GM18519 (cell line): ENCODE results near the gene TOM1L1.
A peak's percentile ranks its signal among the peaks of the same experiment; 100 is the strongest.

Experiments
- ATAC-seq: cut with Tn5 transposase; IDR thresholded peaks from one replicate; pipeline ENCODE4 v1.9.1; 2021; ENCODE audit warnings: mild to moderate bottlenecking, moderate library complexity; ENCODE audit not compliant: unreplicated experiment, low FRiP score

TOM1L1 gene

GRCh38 chr17:54941285-54941684 lies 40.6 kb downstream of the TOM1L1 start:
- ATAC-seq, result no peak

DNA sequence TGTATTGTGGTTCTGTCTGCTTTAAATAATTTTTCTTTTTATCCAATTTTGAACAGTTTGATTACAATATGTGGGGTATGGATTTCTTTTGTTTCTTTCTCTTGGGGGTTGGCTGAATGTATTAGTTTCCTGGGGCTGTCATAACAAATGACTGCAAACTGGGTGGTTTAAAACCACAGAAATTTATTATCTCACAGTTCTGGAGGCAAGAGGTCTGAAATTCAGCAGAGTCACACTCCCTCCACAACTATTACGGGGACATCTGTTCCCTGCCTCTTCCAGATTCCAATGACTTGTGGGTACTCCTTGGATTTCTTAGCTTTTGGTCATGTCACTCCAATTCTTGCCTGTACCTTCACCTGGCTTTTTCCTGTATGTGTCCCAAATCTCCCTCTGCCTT lies 44.1 kb downstream of the TOM1L1 start:
- ATAC-seq, result no peak

- ATAC-seq, result no peak
Observed at GRCh38 chr17:54945231-54945630, 44.6 kb downstream of the TOM1L1 start.

DNA sequence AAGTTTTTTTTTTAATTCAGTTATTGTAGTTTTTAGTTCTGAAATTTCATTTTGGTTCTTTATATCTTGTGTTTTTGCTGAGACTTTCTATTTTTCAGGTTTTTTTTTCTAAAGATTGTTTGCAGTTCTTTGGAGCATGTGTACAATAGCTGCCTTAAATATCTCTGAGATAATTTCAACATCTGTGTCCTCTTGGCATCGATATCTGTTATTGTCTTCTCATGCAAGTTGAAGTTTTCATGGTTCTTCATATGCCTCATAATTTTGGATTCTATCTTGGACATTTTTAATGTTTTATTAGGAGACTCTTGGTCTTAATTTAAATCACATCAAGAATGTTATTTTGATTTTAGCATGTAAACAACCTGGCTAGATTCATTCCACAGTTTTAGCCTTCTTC lies 45.0 kb downstream of the TOM1L1 start:
- no peak for ATAC-seq

GRCh38 chr17:54947396-54947795 lies 46.7 kb downstream of the TOM1L1 start:
- ATAC-seq, result no peak

DNA sequence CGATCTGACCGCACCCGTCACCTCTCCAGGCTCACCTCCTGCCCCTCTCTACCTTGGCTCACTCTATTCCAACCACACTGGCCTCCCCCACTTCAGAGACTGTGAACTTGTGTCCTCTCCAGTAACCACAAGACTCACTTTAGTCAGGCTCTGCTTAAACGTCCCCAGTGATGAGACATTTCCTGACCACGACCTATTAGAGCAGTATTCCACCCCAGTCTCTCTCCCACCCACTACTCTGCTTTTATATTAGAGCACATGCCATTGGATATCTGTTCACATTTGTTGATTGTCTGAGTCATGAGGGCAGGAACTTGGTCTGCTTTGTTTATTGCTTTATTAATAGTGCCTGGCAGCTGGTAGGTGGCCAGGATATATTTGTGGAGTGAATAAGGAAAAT lies 47.7 kb downstream of the TOM1L1 start:
- ATAC-seq, result no peak

DNA sequence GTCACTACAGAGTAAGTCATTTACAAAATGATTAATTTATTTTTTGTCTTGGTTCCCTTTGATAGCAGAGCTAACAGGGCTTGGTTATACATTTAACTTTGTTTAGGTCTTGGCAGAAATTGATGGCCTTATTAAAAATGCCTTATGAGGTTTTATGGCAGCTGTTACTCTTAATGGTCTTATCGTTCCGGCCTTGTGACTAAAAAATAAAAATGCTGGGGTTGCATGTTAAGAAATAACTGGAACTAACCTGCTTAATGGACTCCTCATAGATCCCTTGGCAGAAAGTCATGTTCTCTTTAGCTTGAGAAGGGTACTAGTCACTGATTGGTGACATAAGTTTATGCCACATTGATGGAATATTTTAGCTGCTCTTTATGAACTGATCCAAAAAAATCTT lies 49.5 kb downstream of the TOM1L1 start:
- ATAC-seq, result no peak

GRCh38 chr17:54951286-54951685 lies 50.6 kb downstream of the TOM1L1 start:
- ATAC-seq, result no peak

DNA sequence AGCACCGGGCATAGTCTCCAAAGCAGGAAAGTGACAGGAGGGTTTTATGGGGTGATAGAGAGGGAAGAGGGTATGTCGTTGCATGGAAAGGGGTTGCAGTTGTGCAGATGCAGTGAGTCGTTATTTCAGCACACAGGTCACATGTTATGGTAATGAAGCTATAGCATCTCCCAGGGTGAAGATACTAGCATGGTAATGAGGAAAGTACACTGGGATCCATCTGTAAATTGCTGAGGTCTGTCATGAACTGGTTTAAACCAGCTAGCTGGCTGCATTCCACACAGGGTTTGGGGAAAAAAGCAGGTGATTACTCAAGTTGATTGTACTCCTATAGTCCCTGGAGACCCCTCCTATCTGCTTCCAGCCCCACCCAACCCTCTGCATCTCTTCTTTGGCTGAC lies 56.1 kb downstream of the TOM1L1 start:
- no peak for ATAC-seq

DNA sequence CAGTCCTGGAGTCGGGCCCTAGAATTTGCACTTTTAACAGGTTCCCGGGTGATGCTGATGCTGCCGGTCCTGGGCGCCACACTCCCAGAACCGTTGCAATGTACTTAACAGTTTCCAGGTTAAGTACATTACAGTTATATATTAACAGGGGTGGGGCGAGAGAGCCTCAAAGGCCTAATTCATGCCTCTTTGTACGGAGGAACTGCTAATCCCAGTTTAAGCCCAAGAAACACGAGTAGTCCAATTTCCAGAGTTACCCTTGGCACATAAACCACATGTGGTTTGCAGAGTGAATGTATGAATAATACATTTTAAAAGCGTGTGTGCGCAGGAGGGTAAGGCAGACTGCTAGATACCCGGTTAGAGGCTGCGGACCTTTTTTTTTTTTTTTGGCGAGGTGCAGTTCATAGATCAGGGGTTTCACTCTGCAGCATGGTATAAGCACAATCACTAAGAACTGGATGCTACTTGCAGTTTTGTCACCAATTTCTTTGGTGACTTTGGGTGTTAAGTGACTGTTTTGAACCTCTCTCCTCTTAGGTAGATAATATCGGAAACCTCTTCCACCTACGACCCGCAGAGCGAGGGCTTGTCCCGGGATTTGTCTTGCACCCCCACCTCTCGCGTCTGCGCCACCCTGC lies 67.1 kb downstream of the TOM1L1 start:
- ATAC-seq, result peak; percentile 36

- peak; percentile 93 for ATAC-seq
Observed at GRCh38 chr17:54968262-54968987, 67.8 kb downstream of the TOM1L1 start, which contains the start of the genes COX11 and STXBP4. Gene COX11 (minus strand): TSS chr17:54968654. CDS start chr17:54968646, 8 bp downstream. Gene STXBP4 (plus strand): TSS chr17:54968765. CDS start chr17:54986220, 17,455 bp downstream.

- ATAC-seq, result peak; percentile 12
Observed at GRCh38 chr17:54968988-54969332, 68.3 kb downstream of the TOM1L1 start.

- ATAC-seq, result no peak
Observed at GRCh38 chr17:54969658-54970572, 69.3 kb downstream of the TOM1L1 start.

DNA sequence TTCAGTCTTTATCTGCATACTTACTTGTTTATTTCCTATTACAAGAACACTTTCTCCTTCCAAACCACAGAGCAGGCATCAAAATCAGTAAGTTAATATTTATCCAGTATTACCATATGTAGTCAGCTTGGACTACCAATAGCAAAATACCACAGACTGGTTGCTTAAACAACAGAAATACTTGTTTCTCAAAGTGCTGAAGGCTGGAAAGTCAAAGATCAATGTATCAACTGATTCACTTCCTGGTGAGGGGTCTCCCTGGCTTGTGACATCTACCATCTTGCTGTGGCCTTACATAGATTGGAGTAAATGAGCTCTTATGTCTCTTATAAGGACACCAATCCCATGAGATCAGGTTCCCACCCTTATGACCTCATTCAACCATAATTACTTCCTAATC lies 70.5 kb downstream of the TOM1L1 start:
- ATAC-seq, result no peak

GRCh38 chr17:54971901-54972300 lies 71.2 kb downstream of the TOM1L1 start:
- no peak for ATAC-seq

GRCh38 chr17:54972406-54973138 lies 71.9 kb downstream of the TOM1L1 start:
- ATAC-seq, result no peak

DNA sequence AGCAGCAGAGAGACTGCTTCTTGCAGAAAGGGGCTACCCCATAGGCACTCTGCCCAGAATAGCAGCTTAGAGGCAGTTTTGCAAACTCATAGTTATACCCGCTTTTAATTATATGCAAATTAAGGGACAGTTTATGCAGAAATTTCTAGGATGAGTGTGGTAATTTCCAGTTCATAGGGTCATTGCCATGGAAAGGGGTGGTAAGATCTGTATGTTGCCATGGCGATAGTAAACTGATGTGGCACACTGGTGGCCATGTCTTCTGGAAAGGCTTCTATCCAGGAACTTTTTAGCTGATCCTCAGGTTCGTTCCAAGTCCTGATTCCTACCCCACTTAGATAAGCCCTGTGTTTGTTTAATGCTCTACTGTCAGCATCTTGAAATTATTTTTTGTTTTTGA lies 74.1 kb downstream of the TOM1L1 start:
- no peak for ATAC-seq

DNA sequence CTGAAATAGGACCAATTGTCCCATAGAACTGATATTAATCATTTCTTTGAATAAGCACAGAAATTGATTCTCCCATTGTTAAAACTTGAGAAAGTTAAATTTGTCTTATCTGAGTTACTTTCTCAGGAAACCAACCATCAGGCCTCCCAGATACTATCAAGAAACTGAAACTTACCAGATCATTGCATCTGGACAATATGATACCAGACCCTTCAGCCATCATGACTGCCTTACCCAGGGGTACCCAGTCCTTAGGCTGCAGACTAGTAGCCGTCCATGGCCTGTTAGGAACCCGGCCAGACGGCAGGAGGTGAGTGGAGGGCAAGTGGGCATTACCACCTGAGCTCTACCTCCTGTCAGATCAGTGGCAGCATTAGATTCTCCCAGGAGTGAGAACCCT lies 75.7 kb downstream of the TOM1L1 start:
- no peak for ATAC-seq

DNA sequence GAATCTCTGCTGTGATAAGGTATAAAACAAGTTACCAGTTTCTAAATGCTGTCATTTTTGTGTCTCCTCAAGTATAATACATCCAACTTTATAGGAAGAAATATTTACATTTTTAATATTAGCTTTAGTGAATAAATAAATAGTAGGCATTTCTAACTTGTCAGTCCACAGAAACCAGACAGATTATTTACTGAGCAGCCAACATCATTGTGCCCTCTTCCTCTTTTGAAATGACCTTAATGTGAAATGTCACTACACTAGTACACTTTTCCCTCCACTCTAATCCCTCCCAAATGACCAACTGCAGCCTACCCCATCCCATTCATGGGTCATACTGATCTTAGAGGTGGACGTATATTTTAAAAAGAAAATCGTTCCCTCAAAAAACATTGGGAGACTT lies 77.1 kb downstream of the TOM1L1 start:
- ATAC-seq, result no peak

DNA sequence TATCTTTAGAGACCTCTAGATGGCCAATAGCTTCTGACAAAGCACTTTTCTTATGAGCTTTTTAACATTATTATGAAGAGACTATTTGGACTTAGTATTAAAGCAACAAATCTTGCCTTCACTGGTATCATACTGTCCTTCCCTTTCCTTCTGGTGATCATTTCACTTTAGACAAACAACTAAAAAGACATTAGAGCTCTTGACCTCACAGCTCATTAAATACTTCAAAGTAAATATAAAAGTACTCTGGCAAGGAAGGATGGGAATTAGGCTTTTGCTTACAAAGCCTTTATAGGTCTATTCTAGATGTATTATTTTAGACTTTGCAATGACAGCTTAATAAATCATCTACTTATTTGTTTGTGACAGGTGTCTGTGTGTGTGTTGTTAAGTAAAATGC lies 79.0 kb downstream of the TOM1L1 start:
- ATAC-seq, result no peak

GRCh38 chr17:54980375-54980774 lies 79.7 kb downstream of the TOM1L1 start:
- no peak for ATAC-seq
